ENCODE data around the gene SUGCT. TPM values are rescaled to one million over a fixed set of nuclear protein-coding genes. Genes with fewer than 3 reads are reported as not detected.

The SUGCT gene
- total and polyA plus RNA-seq, 8 donors = 0.73 to 1.9 (median 1.2) TPM

- no peaks in the 10 kb centered on the region for H3K4me1 ChIP-seq
- DNase-seq = no peak
- 76 to 83% methylated on average over 3 of the region's 3 CpGs for WGBS, 2 donors
Measured at GRCh38 chr7:40393660-40394059, 258.9 kb downstream of the SUGCT start.

GRCh38 chr7:40394400-40394799, 259.6 kb downstream of the SUGCT start:
- no peak overlapping the region for H3K4me3 ChIP-seq
- 80 to 92% methylated on average over 1 of the region's 1 CpG for whole genome bisulfite sequencing, 2 donors
- H3K27ac ChIP-seq = no peak overlapping the region
- H3K9me3 ChIP-seq = no peaks in the 10 kb centered on the region
- no peaks in the 10 kb centered on the region for H3K36me3 ChIP-seq
- TF ChIP-seq CTCF (IDR thresholded peaks at IDR 0.05) = no peak
- intact Hi-C loops (cut with DNase I) = no loop called here
- no peaks in the 10 kb centered on the region for H3K4me1 ChIP-seq
- FAIRE-seq (no peak), DNase-seq (no peak), ATAC-seq (no peak)
- no peaks in the 10 kb centered on the region for H3K27me3 ChIP-seq

More at GRCh38 chr7:40393660-40394059, 258.9 kb downstream of the SUGCT start:
- H3K27me3 ChIP-seq = no peaks in the 10 kb centered on the region
- intact Hi-C loops (cut with DNase I) = no loop called here
- H3K4me3 ChIP-seq = no peak overlapping the region
- H3K36me3 ChIP-seq = no peaks in the 10 kb centered on the region
- TF ChIP-seq CTCF (IDR thresholded peaks at IDR 0.05) = no peak
- ATAC-seq (no peak), FAIRE-seq (no peak)
- no peaks in the 10 kb centered on the region for H3K9me3 ChIP-seq
- H3K27ac ChIP-seq = no peak overlapping the region

GRCh38 chr7:40400525-40400924, 265.7 kb downstream of the SUGCT start:
- TF ChIP-seq CTCF (IDR thresholded peaks at IDR 0.05) = no peak
- WGBS, 2 donors = 83 to 91% methylated on average over 4 of the region's 4 CpGs
- FAIRE-seq (no peak), ATAC-seq (no peak), DNase-seq (no peak)
- intact Hi-C loops (cut with DNase I) = no loop called here
- Histone ChIP-seq H3K27me3 (no peaks in the 10 kb centered on the region), H3K27ac (no peak overlapping the region), H3K9me3 (no peaks in the 10 kb centered on the region), H3K36me3 (no peaks in the 10 kb centered on the region), H3K4me1 (no peaks in the 10 kb centered on the region), H3K4me3 (no peak overlapping the region)

- FAIRE-seq (no peak), ATAC-seq (no peak), DNase-seq (no peak)
- WGBS, 2 donors = 88 to 93% methylated on average over 1 of the region's 1 CpG
- H3K4me3 ChIP-seq = no peak overlapping the region
- H3K9me3 ChIP-seq = no peaks in the 10 kb centered on the region
- H3K27ac ChIP-seq = no peak overlapping the region
- no peak for TF ChIP-seq CTCF (IDR thresholded peaks at IDR 0.05)
- H3K27me3 ChIP-seq = no peaks in the 10 kb centered on the region
- no peaks in the 10 kb centered on the region for H3K4me1 ChIP-seq
- intact Hi-C loops (cut with DNase I) = no loop called here
- no peaks in the 10 kb centered on the region for H3K36me3 ChIP-seq
Measured at GRCh38 chr7:40401406-40401805, 266.6 kb downstream of the SUGCT start.

GRCh38 chr7:40402661-40403060, 267.9 kb downstream of the SUGCT start:
- TF ChIP-seq CTCF (IDR thresholded peaks at IDR 0.05) = no peak
- H3K4me1 ChIP-seq = no peaks in the 10 kb centered on the region
- no peak overlapping the region for H3K27ac ChIP-seq
- H3K27me3 ChIP-seq = no peaks in the 10 kb centered on the region
- no peak overlapping the region for H3K4me3 ChIP-seq
- FAIRE-seq = no peak
- no peaks in the 10 kb centered on the region for H3K36me3 ChIP-seq
- H3K9me3 ChIP-seq = no peaks in the 10 kb centered on the region
- intact Hi-C loops (cut with DNase I) = no loop called here
- WGBS, 2 donors = 67 to 69% methylated on average over 5 of the region's 5 CpGs
- DNase-seq = no peak
- no peak for ATAC-seq
